ENCODE measurements around the gene LRBA.

DNA sequence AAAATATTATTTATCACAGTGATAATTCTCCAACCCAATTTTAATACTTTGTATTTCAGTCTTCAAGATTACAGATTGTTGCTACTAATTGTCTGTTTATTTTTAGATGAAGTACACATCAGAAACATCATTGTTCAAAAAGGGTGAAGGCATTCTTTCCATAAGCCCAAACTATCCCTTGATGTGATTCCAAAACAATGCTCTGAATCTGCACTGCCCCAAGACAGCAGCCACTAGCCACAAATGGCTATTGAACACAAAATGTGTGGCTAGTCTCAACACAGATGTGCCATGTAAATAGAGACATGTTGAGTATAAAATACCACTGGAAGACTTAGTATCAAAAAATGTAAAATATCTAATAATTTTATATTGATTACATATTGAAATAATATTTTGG, 583.9 kb downstream of the LRBA start:
- TF ChIP-seq POLR2A (IDR thresholded peaks at IDR 0.05; ENCODE audit: low read depth) = no peak
- TF ChIP-seq, protein P1, sequence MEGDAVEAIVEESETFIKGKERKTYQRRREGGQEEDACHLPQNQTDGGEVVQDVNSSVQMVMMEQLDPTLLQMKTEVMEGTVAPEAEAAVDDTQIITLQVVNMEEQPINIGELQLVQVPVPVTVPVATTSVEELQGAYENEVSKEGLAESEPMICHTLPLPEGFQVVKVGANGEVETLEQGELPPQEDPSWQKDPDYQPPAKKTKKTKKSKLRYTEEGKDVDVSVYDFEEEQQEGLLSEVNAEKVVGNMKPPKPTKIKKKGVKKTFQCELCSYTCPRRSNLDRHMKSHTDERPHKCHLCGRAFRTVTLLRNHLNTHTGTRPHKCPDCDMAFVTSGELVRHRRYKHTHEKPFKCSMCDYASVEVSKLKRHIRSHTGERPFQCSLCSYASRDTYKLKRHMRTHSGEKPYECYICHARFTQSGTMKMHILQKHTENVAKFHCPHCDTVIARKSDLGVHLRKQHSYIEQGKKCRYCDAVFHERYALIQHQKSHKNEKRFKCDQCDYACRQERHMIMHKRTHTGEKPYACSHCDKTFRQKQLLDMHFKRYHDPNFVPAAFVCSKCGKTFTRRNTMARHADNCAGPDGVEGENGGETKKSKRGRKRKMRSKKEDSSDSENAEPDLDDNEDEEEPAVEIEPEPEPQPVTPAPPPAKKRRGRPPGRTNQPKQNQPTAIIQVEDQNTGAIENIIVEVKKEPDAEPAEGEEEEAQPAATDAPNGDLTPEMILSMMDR (IDR thresholded peaks at IDR 0.05) = no peak
